Prostate gland (tissue), 2 donors: ENCODE results near the gene SFSWAP. TPM values are rescaled to one million over a fixed set of nuclear protein-coding genes. Genes with fewer than 3 reads are reported as not detected.

ENCODE experiments used
- DNase-seq: peaks from one replicate; pipeline ENCODE4 v3.0.0-alpha.2; 2019; ENCODE audit warnings: low spot score
- H3K27ac ChIP-seq, 2 donors: fragments of 200-600 bp; sonication (generic); 2 replicates each; pipeline ENCODE4 v1.5.1; 2017 to 2019
- H3K27me3 ChIP-seq: fragments of 200-600 bp; sonication (generic); replicated peaks from 2 replicates; pipeline ENCODE4 v1.5.1; 2019; ENCODE audit not compliant: insufficient read depth
- H3K36me3 ChIP-seq, 2 donors: fragments of 200-600 bp; sonication (generic); 1 replicate in 1 of 2; 2 replicates in 1 of 2; pipeline versions ENCODE4 v1.5.1 to v1.8.1; 2017 to 2019
- H3K4me1 ChIP-seq: fragments of 200-600 bp; sonication (generic); replicated peaks from 2 replicates; pipeline ENCODE4 v1.5.1; 2019
- H3K4me3 ChIP-seq, 2 donors: fragments of 200-600 bp; sonication (generic); 2 replicates each; pipeline ENCODE4 v1.5.1; 2017 to 2019
- H3K9me3 ChIP-seq: fragments of 200-600 bp; sonication (generic); 2 replicates; pipeline ENCODE4 v1.5.1; 2017
- CTCF ChIP-seq, 4 experiments: fragments of 200-600 bp in 2 of 4; fragments of 450-650 bp in 2 of 4; sonication (generic) in 2 of 4; IDR thresholded peaks; 1 replicate in 3 of 4; 2 replicates in 1 of 4; pipeline ENCODE4 v1.5.1; 2016 to 2019; ENCODE audit warnings: antibody characterized with exemption in 4 of 4, mild to moderate bottlenecking in 2 of 4, moderate library complexity in 2 of 4
- POLR2A ChIP-seq: fragments of 450-650 bp; IDR thresholded peaks from one replicate; pipeline ENCODE4 v1.6.1; 2016; ENCODE audit warnings: antibody characterized with exemption, mild to moderate bottlenecking
- POLR2AphosphoS5 ChIP-seq: sonication (generic); formaldehyde crosslinking; IDR thresholded peaks from one replicate; pipeline ENCODE4 v1.6.1; 2017; ENCODE audit warnings: antibody characterized with exemption
- WGBS: methylation state at CpG from one replicate; pipeline ENCODE4 v1.1.5; 2018; 5-methylcytosine and 5-hydroxymethylcytosine counted together
- intact Hi-C: fragments of 100-400 bp; cut with DNase I; formaldehyde crosslinking; loops from one replicate; pipeline ENCODE4 v1.14.2; 2022
- total RNA-seq, 2 donors: library from RNA; depleted of rRNA; stranded (reverse); fragments of >200 nt; gene quantifications; one replicate each; pipeline ENCODE4 v1.1.0, GENCODE V29; 2016

SFSWAP gene
- total RNA-seq, 2 donors from 2014 or later = 24.5 to 53.9 TPM

- Histone ChIP-seq H3K9me3 (no peaks in the 10 kb centered on the region), H3K27me3 (no peaks in the 10 kb centered on the region), H3K4me1 (no peaks in the 10 kb centered on the region), H3K4me3 (no peak overlapping the region), H3K27ac (no peak overlapping the region), H3K36me3 (peaks cover 12 to 26% of the 10 kb centered on the region in 2 donors)
- intact Hi-C loops = no loop called here
- no peak for DNase-seq
- 92% methylated on average over 11 of the region's 11 CpGs for WGBS
- TF ChIP-seq POLR2A = no peak
- TF ChIP-seq CTCF (IDR thresholded peaks at IDR 0.05) = no peak
- TF ChIP-seq POLR2AphosphoS5 = no peak
Measured at GRCh38 chr12:131725503-131725902, 14.6 kb downstream of the SFSWAP start.

- H3K4me3 ChIP-seq = no peak overlapping the region
- H3K27ac ChIP-seq = no peak overlapping the region
- intact Hi-C loops = no loop called here
- TF ChIP-seq POLR2A (no peak), CTCF (IDR thresholded peaks at IDR 0.05) (no peak), POLR2AphosphoS5 (no peak)
- peaks cover 22 to 36% of the 10 kb centered on the region in 2 donors for H3K36me3 ChIP-seq
- no peaks in the 10 kb centered on the region for H3K27me3 ChIP-seq
- DNase-seq = no peak
- 92% methylated on average over 8 of the region's 8 CpGs for WGBS
- no peaks in the 10 kb centered on the region for H3K4me1 ChIP-seq
- H3K9me3 ChIP-seq = no peaks in the 10 kb centered on the region
Measured at GRCh38 chr12:131728720-131729119, 17.8 kb downstream of the SFSWAP start.

GRCh38 chr12:131729254-131729955 lies 18.5 kb downstream of the SFSWAP start:
- H3K27ac ChIP-seq = no peak overlapping the region
- intact Hi-C loops = no loop called here
- H3K4me1 ChIP-seq = no peaks in the 10 kb centered on the region
- H3K9me3 ChIP-seq = no peaks in the 10 kb centered on the region
- WGBS = 66% methylated on average over 9 of the region's 9 CpGs
- H3K36me3 ChIP-seq = peaks cover 28 to 43% of the 10 kb centered on the region in 2 donors
- no peak overlapping the region for H3K4me3 ChIP-seq
- TF ChIP-seq CTCF (IDR thresholded peaks at IDR 0.05) = no peak
- no peak for DNase-seq
- H3K27me3 ChIP-seq = no peaks in the 10 kb centered on the region

GRCh38 chr12:131732996-131733615 lies 22.2 kb downstream of the SFSWAP start:
- peaks cover 23 to 37% of the 10 kb centered on the region in 2 donors for H3K36me3 ChIP-seq
- no peaks in the 10 kb centered on the region for H3K9me3 ChIP-seq
- TF ChIP-seq POLR2AphosphoS5 = no peak
- no peak for TF ChIP-seq CTCF (IDR thresholded peaks at IDR 0.05)
- TF ChIP-seq POLR2A = no peak
- 91% methylated on average over 21 of the region's 21 CpGs for WGBS
- no peaks in the 10 kb centered on the region for H3K4me1 ChIP-seq
- no peak overlapping the region for H3K4me3 ChIP-seq
- intact Hi-C loops = no loop called here
- DNase-seq = no peak
- no peaks in the 10 kb centered on the region for H3K27me3 ChIP-seq
- no peak overlapping the region for H3K27ac ChIP-seq

- 79% methylated on average over 10 of the region's 10 CpGs for WGBS
- no peak for DNase-seq
- Histone ChIP-seq H3K4me3 (no peak overlapping the region), H3K36me3 (peaks cover 22 to 30% of the 10 kb centered on the region in 2 donors), H3K27me3 (no peaks in the 10 kb centered on the region), H3K4me1 (no peaks in the 10 kb centered on the region), H3K27ac (no peak overlapping the region), H3K9me3 (no peaks in the 10 kb centered on the region)
- no peak for TF ChIP-seq POLR2AphosphoS5
- no peak for TF ChIP-seq POLR2A
- no peak for TF ChIP-seq CTCF (IDR thresholded peaks at IDR 0.05)
- intact Hi-C loops = no loop called here
Measured at GRCh38 chr12:131733874-131734273, 23.0 kb downstream of the SFSWAP start.
